Activated T-cell treated with anti-CD3 and anti-CD28 coated beads, Interleukin-2, amount 50 U/mL, for 72 hours (primary cell): ENCODE results near the gene GRB10. TPM values are rescaled to one million over a fixed set of nuclear protein-coding genes. Genes with fewer than 3 reads are reported as not detected.

ENCODE experiments used
- ATAC-seq, 2 donors: fragments of 150-1000 bp; cut with Tn5 transposase; replicated peaks in 1 of 2; 2 replicates each; pipeline ENCODE4 v1.10.0; 2021; ENCODE audit warnings: moderate library complexity in 2 of 2, mild to moderate bottlenecking in 1 of 2
- DNase-seq, 2 donors: peaks; one replicate each; pipeline ENCODE4 v3.0.0; 2021 to 2022; ENCODE audit warnings: mixed read lengths in 1 of 2
- H3K27ac Mint-ChIP-seq: one replicate; pipeline ENCODE4 v1.8.0; 2022; ENCODE audit warnings: mild to moderate bottlenecking, moderate library complexity, mixed read lengths
- H3K27me3 Mint-ChIP-seq: one replicate; pipeline ENCODE4 v1.8.0; 2022; ENCODE audit warnings: low read depth, mixed read lengths
- H3K36me3 Mint-ChIP-seq, 2 donors: one replicate each; pipeline ENCODE4 v1.8.0; 2022; ENCODE audit warnings: mixed read lengths in 2 of 2, mild to moderate bottlenecking in 1 of 2; ENCODE audit not compliant: insufficient read depth in 2 of 2
- H3K4me1 Mint-ChIP-seq: one replicate; pipeline ENCODE4 v1.8.0; 2022; ENCODE audit warnings: low read depth, mixed read lengths
- H3K4me3 Mint-ChIP-seq, 2 donors: one replicate each; pipeline ENCODE4 v1.8.0; 2022; ENCODE audit warnings: mild to moderate bottlenecking in 2 of 2, mixed read lengths in 2 of 2, moderate library complexity in 2 of 2
- H3K9me3 Mint-ChIP-seq, 2 donors: one replicate each; pipeline ENCODE4 v1.8.0; 2022; ENCODE audit warnings: mixed read lengths in 2 of 2
- total RNA-seq, 2 donors: library from RNA; stranded (reverse); gene quantifications; one replicate each; pipeline ENCODE4 v1.2.3, GENCODE V29; 2022

GRB10 gene
- total RNA-seq, 2 donors from 2014 or later, result 18.4 to 21.0 TPM

- ATAC-seq (no peak), DNase-seq (no peak)
- Mint-ChIP-seq H3K4me3 (no peak within 1 kb of the TSS), H3K27me3 (peaks cover 26% of the 10 kb centered on the region), H3K27ac (no peak within 1 kb of the TSS), H3K9me3 (no peaks in the 10 kb centered on the region), H3K4me1 (no peaks in the 10 kb centered on the region), H3K36me3 (no peaks in the 10 kb centered on the region)
These were observed 217.8 kb downstream of the GRB10 start, which contains the start of gene DDC for GRCh38 chr7:50564640-50565558. DDC (minus strand) TSS chr7:50565405; CDS start chr7:50544085, 21,320 bp downstream.

- no peak for ATAC-seq
- DNase-seq, result no peak
- no peaks in the 10 kb centered on the region for H3K36me3 Mint-ChIP-seq
- no peaks in the 10 kb centered on the region for H3K9me3 Mint-ChIP-seq
- H3K4me1 Mint-ChIP-seq, result no peaks in the 10 kb centered on the region
- H3K27me3 Mint-ChIP-seq, result peaks cover 30% of the 10 kb centered on the region
- H3K4me3 Mint-ChIP-seq, result no peak overlapping the region
- H3K27ac Mint-ChIP-seq, result no peak overlapping the region
These were observed 218.5 kb downstream of the GRB10 start for GRCh38 chr7:50564171-50564570.

- H3K4me1 Mint-ChIP-seq, result no peaks in the 10 kb centered on the region
- no peak overlapping the region for H3K27ac Mint-ChIP-seq
- no peaks in the 10 kb centered on the region for H3K9me3 Mint-ChIP-seq
- ATAC-seq (no peak), DNase-seq (no peak)
- no peaks in the 10 kb centered on the region for H3K36me3 Mint-ChIP-seq
- no peak overlapping the region for H3K4me3 Mint-ChIP-seq
- peaks cover 46% of the 10 kb centered on the region for H3K27me3 Mint-ChIP-seq
These were observed 220.6 kb downstream of the GRB10 start for GRCh38 chr7:50562136-50562535.

GRCh38 chr7:50560865-50561351, 221.8 kb downstream of the GRB10 start:
- DNase-seq, result no peak
- no peak overlapping the region for H3K27ac Mint-ChIP-seq
- no peaks in the 10 kb centered on the region for H3K4me1 Mint-ChIP-seq
- H3K36me3 Mint-ChIP-seq, result no peaks in the 10 kb centered on the region
- ATAC-seq, result no peak
- H3K4me3 Mint-ChIP-seq, result no peak overlapping the region
- H3K27me3 Mint-ChIP-seq, result peaks cover 55% of the 10 kb centered on the region
- H3K9me3 Mint-ChIP-seq, result no peaks in the 10 kb centered on the region

GRCh38 chr7:50559881-50560280, 222.8 kb downstream of the GRB10 start:
- DNase-seq (no peak), ATAC-seq (no peak)
- Mint-ChIP-seq H3K4me1 (no peaks in the 10 kb centered on the region), H3K4me3 (no peak overlapping the region), H3K27me3 (peaks cover 60% of the 10 kb centered on the region), H3K27ac (no peak overlapping the region), H3K36me3 (no peaks in the 10 kb centered on the region), H3K9me3 (no peaks in the 10 kb centered on the region)

GRCh38 chr7:50558294-50559053, 224.2 kb downstream of the GRB10 start:
- Mint-ChIP-seq H3K27ac (no peak overlapping the region), H3K9me3 (no peaks in the 10 kb centered on the region), H3K36me3 (no peaks in the 10 kb centered on the region), H3K4me1 (no peaks in the 10 kb centered on the region), H3K4me3 (no peak overlapping the region), H3K27me3 (peaks cover 54% of the 10 kb centered on the region)
- DNase-seq (no peak), ATAC-seq (no peak)

- no peak for ATAC-seq
- Mint-ChIP-seq H3K27ac (no peak overlapping the region), H3K9me3 (no peaks in the 10 kb centered on the region), H3K4me3 (no peak overlapping the region), H3K36me3 (no peaks in the 10 kb centered on the region), H3K4me1 (no peaks in the 10 kb centered on the region), H3K27me3 (peaks cover 58% of the 10 kb centered on the region)
- no peak for DNase-seq
These were observed 225.6 kb downstream of the GRB10 start for GRCh38 chr7:50557099-50557498.

GRCh38 chr7:50556247-50556991, 226.3 kb downstream of the GRB10 start:
- Mint-ChIP-seq H3K27ac (no peak overlapping the region), H3K27me3 (peaks cover 59% of the 10 kb centered on the region), H3K4me1 (no peaks in the 10 kb centered on the region), H3K9me3 (no peaks in the 10 kb centered on the region), H3K36me3 (no peaks in the 10 kb centered on the region), H3K4me3 (no peak overlapping the region)
- ATAC-seq, result no peak
- DNase-seq, result no peak

- Mint-ChIP-seq H3K36me3 (no peaks in the 10 kb centered on the region), H3K27ac (no peak overlapping the region), H3K27me3 (peaks cover 54% of the 10 kb centered on the region), H3K4me1 (no peaks in the 10 kb centered on the region), H3K4me3 (no peak overlapping the region), H3K9me3 (no peaks in the 10 kb centered on the region)
- ATAC-seq (no peak), DNase-seq (no peak)
These were observed 227.0 kb downstream of the GRB10 start for GRCh38 chr7:50555594-50556140.

GRCh38 chr7:50554431-50555322, 228.0 kb downstream of the GRB10 start:
- H3K4me3 Mint-ChIP-seq, result no peak overlapping the region
- H3K27me3 Mint-ChIP-seq, result peaks cover 56% of the 10 kb centered on the region
- ATAC-seq, result no peak
- no peaks in the 10 kb centered on the region for H3K4me1 Mint-ChIP-seq
- H3K27ac Mint-ChIP-seq, result no peak overlapping the region
- H3K36me3 Mint-ChIP-seq, result no peaks in the 10 kb centered on the region
- DNase-seq, result no peak
- H3K9me3 Mint-ChIP-seq, result no peaks in the 10 kb centered on the region

GRCh38 chr7:50553973-50554372, 228.7 kb downstream of the GRB10 start:
- DNase-seq, result no peak
- Mint-ChIP-seq H3K9me3 (no peaks in the 10 kb centered on the region), H3K4me3 (no peak overlapping the region), H3K27me3 (peaks cover 57% of the 10 kb centered on the region), H3K36me3 (no peaks in the 10 kb centered on the region), H3K27ac (no peak overlapping the region), H3K4me1 (no peaks in the 10 kb centered on the region)
- no peak for ATAC-seq

- Mint-ChIP-seq H3K27me3 (peaks cover 47% of the 10 kb centered on the region), H3K4me3 (no peak overlapping the region), H3K27ac (no peak overlapping the region), H3K4me1 (no peaks in the 10 kb centered on the region), H3K9me3 (no peaks in the 10 kb centered on the region), H3K36me3 (no peaks in the 10 kb centered on the region)
- no peak for DNase-seq
- ATAC-seq, result no peak
These were observed 229.8 kb downstream of the GRB10 start for GRCh38 chr7:50552921-50553320.
